HepG2 (cell line): ENCODE results near the gene SPTBN4. TPM values are rescaled to one million over a fixed set of nuclear protein-coding genes. Genes with fewer than 3 reads are reported as not detected.

ENCODE experiments used
- CERS6 ChIP-seq: sonication (generic); formaldehyde crosslinking; IDR thresholded peaks from 2 replicates; pipeline ENCODE4 v1.5.0; 2020; ENCODE audit warnings: missing genetic modification reagents
- E2F1 ChIP-seq: sonication (generic); formaldehyde crosslinking; IDR thresholded peaks from 2 replicates; pipeline ENCODE4 v1.5.0; 2020; ENCODE audit warnings: missing genetic modification reagents
- E2F5 ChIP-seq: sonication (generic); formaldehyde crosslinking; conservative IDR thresholded peaks from 2 replicates; pipeline ENCODE4 v1.4.0; 2020; ENCODE audit warnings: missing genetic modification reagents
- ETV5 ChIP-seq: IDR thresholded peaks from 2 replicates; pipeline ENCODE4 v1.6.1; 2018; ENCODE audit warnings: missing biosample characterization, missing genetic modification reagents, inconsistent platforms, borderline replicate concordance
- GPBP1L1 ChIP-seq: sonication (generic); formaldehyde crosslinking; IDR thresholded peaks from 2 replicates; pipeline ENCODE4 v1.5.0; 2020; ENCODE audit warnings: mild to moderate bottlenecking, missing genetic modification reagents
- HMGXB3 ChIP-seq: sonication (generic); formaldehyde crosslinking; IDR thresholded peaks from 2 replicates; pipeline ENCODE4 v1.4.0; 2020; ENCODE audit warnings: missing genetic modification reagents, borderline replicate concordance
- MTF1 ChIP-seq: sonication (generic); formaldehyde crosslinking; IDR thresholded peaks from 2 replicates; pipeline ENCODE4 v1.5.0; 2020; ENCODE audit warnings: missing genetic modification reagents
- MXD3 ChIP-seq: IDR thresholded peaks from 2 replicates; pipeline ENCODE4 v1.6.1; 2016; ENCODE audit warnings: mild to moderate bottlenecking, missing biosample characterization, missing genetic modification reagents
- NFE2L1 ChIP-seq: sonication (generic); formaldehyde crosslinking; IDR thresholded peaks from 2 replicates; pipeline ENCODE4 v1.4.0; 2020; ENCODE audit warnings: missing genetic modification reagents, mild to moderate bottlenecking, borderline replicate concordance
- SKIL ChIP-seq: sonication (generic); formaldehyde crosslinking; IDR thresholded peaks from 2 replicates; pipeline ENCODE4 v1.8.0; 2022; ENCODE audit warnings: missing genetic modification reagents, mild to moderate bottlenecking, moderate library complexity, borderline replicate concordance
- SMAD1 ChIP-seq: sonication (generic); formaldehyde crosslinking; IDR thresholded peaks from 2 replicates; pipeline ENCODE4 v1.4.0; 2020; ENCODE audit warnings: missing genetic modification reagents, low read depth, mild to moderate bottlenecking, borderline replicate concordance
- SRSF1 ChIP-seq: fragments of 200-400 bp; formaldehyde crosslinking; optimal IDR thresholded peaks from 2 replicates; pipeline ENCODE3; 2017; ENCODE audit warnings: mild to moderate bottlenecking, low read depth, low read length, moderate library complexity
- SSRP1 ChIP-seq: IDR thresholded peaks from 2 replicates; pipeline ENCODE4 v1.6.1; 2016; ENCODE audit warnings: control low read depth
- ZNF546 ChIP-seq: sonication (generic); formaldehyde crosslinking; conservative IDR thresholded peaks from 2 replicates; pipeline ENCODE4 v1.8.1; 2023; ENCODE audit warnings: mild to moderate bottlenecking, missing genetic modification reagents
- ZNF556 ChIP-seq: sonication (generic); formaldehyde crosslinking; IDR thresholded peaks from 2 replicates; pipeline ENCODE4 v1.4.0; 2020; ENCODE audit warnings: mild to moderate bottlenecking, missing genetic modification reagents, borderline replicate concordance
- ZNF660 ChIP-seq: sonication (generic); formaldehyde crosslinking; IDR thresholded peaks from 2 replicates; pipeline ENCODE4 v1.5.1; 2020; ENCODE audit warnings: mild to moderate bottlenecking, low read depth, missing genetic modification reagents, borderline replicate concordance
- polyA plus RNA-seq, 8 experiments: library from polyadenylated mRNA; depleted of rRNA in 3 of 8; stranded (reverse) in 7 of 8; unstranded in 1 of 8; fragments of >200 nt; fragmentation: Illumina TruSeq in 4 of 8; extraction: Trizol in 4 of 8; gene quantifications; 2 replicates each; pipeline versions ENCODE4 v1.2.1 to v1.2.3, GENCODE V29; 2011 to 2016; ENCODE audit warnings: low read depth in 4 of 8, missing spikeins in 1 of 8, mixed read lengths in 1 of 8; ENCODE audit not compliant: insufficient read depth in 1 of 8
- total RNA-seq, 5 experiments: library from RNA; depleted of rRNA; stranded (reverse); fragments of >200 nt; fragmentation: Illumina TruSeq; extraction: Trizol; gene quantifications; 2 replicates each; pipeline ENCODE4 v1.2.3, GENCODE V29; 2016; ENCODE audit warnings: low read depth in 1 of 5

SPTBN4 gene
- total and polyA plus RNA-seq, 2 of the 13 experiments (the other 11 are each of a cell fraction or from before 2014, with no cell fraction given) = 0.11 TPM

- peak; percentile 74; the same call in 1 of the 2 replicates for TF ChIP-seq E2F1 (CRISPR knock-in tag)
- TF ChIP-seq ETV5 = peak; percentile 62
- no peak for TF ChIP-seq CERS6 (CRISPR knock-in tag)
- no peak for TF ChIP-seq MTF1 (CRISPR knock-in tag)
- peak; percentile 57 for TF ChIP-seq MXD3 (CRISPR knock-in tag)
- TF ChIP-seq SSRP1 (CRISPR knock-in tag) = no peak
- peak; percentile 90; the same call in 1 of the 2 replicates for TF ChIP-seq ZNF556
- TF ChIP-seq GPBP1L1 = no peak
- TF ChIP-seq SKIL (CRISPR knock-in tag) = peak; percentile 97
- no peak for TF ChIP-seq NFE2L1 (CRISPR knock-in tag)
- no peak; the same call in 1 of the 2 replicates for TF ChIP-seq E2F5 (CRISPR knock-in tag)
- TF ChIP-seq ZNF660 (CRISPR knock-in tag) = no peak
- TF ChIP-seq SMAD1 (CRISPR knock-in tag) = peak; percentile 74; the same call in 1 of the 2 replicates
- no peak for TF ChIP-seq ZNF546 (CRISPR knock-in tag)
- TF ChIP-seq SRSF1 = peak; percentile 45
- TF ChIP-seq HMGXB3 (CRISPR knock-in tag) = peak; percentile 56; the same call in 1 of the 2 replicates
These were observed 136.8 kb downstream of the SPTBN4 start (continued) for GRCh38 chr19:40603389-40604170.
